CD8-positive, alpha-beta memory T cell (primary cell): ENCODE measurements around the gene STIL. TPM values are rescaled to one million over a fixed set of nuclear protein-coding genes. Genes with fewer than 3 reads are reported as not detected.
"Not testable (repeated sequence)": the region's sequence is repeated elsewhere in the genome, so short reads cannot be mapped to it uniquely, and the experiment has no call there.

Experiments
- CTCF ChIA-PET: fragments of 350-600 bp; sonication (Branson Sonifier 250); formaldehyde crosslinking; loops from one replicate; lab custom pipeline; 2021; ENCODE audit warnings: antibody characterized with exemption; lab: Charles Lee
- POLR2A ChIA-PET: fragments of 350-600 bp; sonication (Branson Sonifier 250); formaldehyde crosslinking; loops from one replicate; lab custom pipeline; 2021; ENCODE audit warnings: antibody characterized with exemption; lab: Charles Lee
- DNase-seq, 5 donors: peaks; one replicate each; pipeline versions ENCODE4 v3.0.0 to v3.0.0-alpha.2; 2020 to 2022; ENCODE audit warnings: mixed read lengths in 1 of 5
- H3K27ac ChIP-seq: one replicate; pipeline ENCODE4 v1.7.0; 2013; ENCODE audit warnings: low read depth, mild to moderate bottlenecking, low read length, moderate library complexity
- H3K27me3 ChIP-seq: 2 replicates; pipeline ENCODE4 v1.7.0; 2013; ENCODE audit warnings: low read length, mild to moderate bottlenecking; ENCODE audit not compliant: insufficient read depth, poor library complexity, severe bottlenecking
- H3K36me3 ChIP-seq: 2 replicates; pipeline ENCODE4 v1.7.0; 2013; ENCODE audit warnings: mild to moderate bottlenecking, low read length, moderate library complexity; ENCODE audit not compliant: insufficient read depth
- H3K4me1 ChIP-seq: 2 replicates; pipeline ENCODE4 v1.7.0; 2013; ENCODE audit warnings: mild to moderate bottlenecking, low read length, moderate library complexity; ENCODE audit not compliant: insufficient read depth
- H3K4me3 ChIP-seq: 2 replicates; pipeline ENCODE4 v1.7.0; 2013; ENCODE audit warnings: mild to moderate bottlenecking, low read length
- H3K9me3 ChIP-seq: 2 replicates; pipeline ENCODE4 v1.7.0; 2013; ENCODE audit warnings: mild to moderate bottlenecking, low read length
- H3K27ac Mint-ChIP-seq, 8 donors: one replicate each; pipeline ENCODE4 v1.8.0; 2020 to 2021; ENCODE audit warnings: mixed read lengths in 8 of 8, mild to moderate bottlenecking in 6 of 8, inconsistent platforms in 3 of 8, moderate library complexity in 3 of 8
- H3K27me3 Mint-ChIP-seq, 2 donors: one replicate each; pipeline ENCODE4 v1.8.0; 2020 to 2021; ENCODE audit warnings: mixed read lengths in 2 of 2, mild to moderate bottlenecking in 1 of 2, moderate library complexity in 1 of 2
- H3K36me3 Mint-ChIP-seq, 3 donors: one replicate each; pipeline ENCODE4 v1.8.0; 2020 to 2021; ENCODE audit warnings: mixed read lengths in 3 of 3, inconsistent platforms in 1 of 3, mild to moderate bottlenecking in 1 of 3
- H3K4me1 Mint-ChIP-seq, 3 donors: one replicate each; pipeline ENCODE4 v1.8.0; 2020 to 2021; ENCODE audit warnings: mixed read lengths in 3 of 3, inconsistent platforms in 1 of 3, mild to moderate bottlenecking in 1 of 3
- H3K4me3 Mint-ChIP-seq, 7 donors: one replicate each; pipeline ENCODE4 v1.8.0; 2020 to 2021; ENCODE audit warnings: mixed read lengths in 7 of 7, mild to moderate bottlenecking in 6 of 7, moderate library complexity in 4 of 7, inconsistent platforms in 2 of 7
- H3K9me3 Mint-ChIP-seq, 5 donors: one replicate each; pipeline ENCODE4 v1.8.0; 2020 to 2022; ENCODE audit warnings: mixed read lengths in 5 of 5, mild to moderate bottlenecking in 3 of 5, moderate library complexity in 2 of 5, inconsistent platforms in 1 of 5
- polyA plus RNA-seq: library from polyadenylated mRNA; unstranded; fragments of 300-500 nt; fragmentation: Illumina TruSeq; gene quantifications from one replicate; pipeline ENCODE4 v1.2.3, GENCODE V29; 2021
- total RNA-seq, 2 experiments: library from RNA; stranded (reverse); gene quantifications; one replicate each; pipeline ENCODE4 v1.2.3, GENCODE V29; 2021

The STIL gene
- total and polyA plus RNA-seq, 3 experiments from 2014 or later = 0.15 to 19.1 (median 18.4) TPM

DNA sequence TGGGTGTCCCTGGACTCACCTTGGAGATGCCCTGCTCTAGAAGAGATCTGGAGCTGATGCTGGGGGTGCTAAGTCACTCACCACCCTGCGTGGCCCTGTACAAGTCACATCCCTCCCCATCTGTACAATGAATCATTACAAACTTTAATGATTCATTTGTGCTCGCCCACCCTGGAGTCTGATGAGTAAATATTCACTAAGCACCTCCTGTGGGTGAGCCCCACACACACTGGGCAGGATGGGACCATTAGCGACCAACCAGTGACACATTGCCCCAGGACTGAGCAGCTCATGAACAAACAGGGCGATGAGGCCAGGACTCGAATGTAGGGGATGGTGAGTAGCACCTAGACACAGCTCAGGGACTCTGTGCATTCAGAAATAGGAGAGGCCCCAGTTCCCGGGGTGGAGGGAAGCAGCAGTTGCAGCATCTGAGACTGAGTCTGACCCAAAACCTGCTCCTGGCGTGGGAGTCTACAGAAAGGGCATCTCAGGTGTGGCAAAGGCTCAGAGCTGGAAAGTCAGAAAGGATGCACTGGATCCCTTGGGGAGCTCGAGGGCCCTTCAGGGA, 106.1 kb downstream of the STIL start:
- no peaks in the 10 kb centered on the region for H3K9me3 Mint-ChIP-seq
- H3K4me3 Mint-ChIP-seq = no peak overlapping the region
- peaks cover 22 to 40% of the 10 kb centered on the region in 2 donors for H3K27me3 Mint-ChIP-seq
- H3K27me3 ChIP-seq = no peaks in the 10 kb centered on the region
- ChIA-PET POLR2A (no interaction called here), CTCF (no interaction called here)
- H3K27ac ChIP-seq = no peak overlapping the region
- peaks cover 0 to 4% (median 3%) of the 10 kb centered on the region in 3 donors for H3K4me1 Mint-ChIP-seq
- no peaks in the 10 kb centered on the region for H3K9me3 ChIP-seq
- no peaks in the 10 kb centered on the region for H3K36me3 ChIP-seq
- H3K36me3 Mint-ChIP-seq = no peaks in the 10 kb centered on the region
- no peak for DNase-seq
- no peaks in the 10 kb centered on the region for H3K4me1 ChIP-seq
- H3K27ac Mint-ChIP-seq = no peak overlapping the region
- H3K4me3 ChIP-seq = no peak overlapping the region

DNA sequence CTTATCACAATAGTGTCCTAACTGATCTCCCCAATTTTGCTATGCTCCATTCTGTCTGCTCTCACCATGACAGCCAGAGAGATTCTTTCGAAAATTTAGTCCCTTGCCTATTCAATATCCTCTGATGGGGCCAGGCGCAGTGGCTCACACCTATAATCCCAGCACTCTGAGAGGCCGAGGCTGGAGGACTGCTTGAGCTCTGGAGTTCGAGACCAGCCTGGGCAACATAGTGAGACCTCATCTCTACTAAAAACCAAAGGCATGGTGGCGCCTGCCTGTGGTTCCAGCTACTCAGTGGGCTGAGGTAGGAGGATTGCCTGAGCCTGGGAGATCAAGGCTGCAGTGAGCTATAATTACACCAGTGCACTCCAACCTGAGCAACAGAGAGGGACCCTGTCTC, 108.0 kb downstream of the STIL start:
- Histone ChIP-seq H3K36me3 (no peaks in the 10 kb centered on the region), H3K27ac (no peak overlapping the region), H3K27me3 (peaks cover 4% of the 10 kb centered on the region), H3K9me3 (no peaks in the 10 kb centered on the region), H3K4me3 (no peak overlapping the region), H3K4me1 (no peaks in the 10 kb centered on the region)
- Mint-ChIP-seq H3K9me3 (peaks cover 0 to 3% (median 0%) of the 10 kb centered on the region in 5 donors), H3K4me1 (peaks cover 0 to 4% (median 3%) of the 10 kb centered on the region in 3 donors), H3K36me3 (no peaks in the 10 kb centered on the region), H3K27ac (no peak overlapping the region), H3K27me3 (peaks cover 24 to 48% of the 10 kb centered on the region in 2 donors), H3K4me3 (no peak overlapping the region)
- ChIA-PET CTCF (interaction anchor here (1.1 kb wide), 1 partner anchor 14 kb away, joined by 3 read pairs; no protein-coding TSS in a partner anchor), POLR2A (no interaction called here)
- DNase-seq = no peak

DNA sequence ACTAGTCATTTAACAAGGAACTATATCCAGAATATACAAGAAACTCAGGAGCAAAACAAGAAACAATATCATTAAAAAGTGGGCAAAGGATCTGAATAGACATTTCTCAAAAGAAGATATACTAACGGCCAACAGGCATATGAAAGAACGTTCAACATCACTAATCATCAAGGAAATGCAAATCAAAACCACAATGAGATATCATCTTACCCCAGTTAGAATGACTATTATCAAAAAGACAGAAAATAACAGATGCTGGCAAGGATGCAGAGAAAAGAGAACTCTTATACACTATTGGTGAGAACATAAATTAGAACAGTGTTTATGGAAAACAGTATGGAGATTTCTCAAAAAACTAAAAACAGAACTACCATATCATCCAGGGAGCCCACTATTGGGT, 110.4 kb downstream of the STIL start:
- H3K4me3 Mint-ChIP-seq, POLR2A ChIA-PET, H3K27me3 ChIP-seq, H3K4me3 ChIP-seq, H3K27ac ChIP-seq, H3K36me3 Mint-ChIP-seq, H3K36me3 ChIP-seq, H3K9me3 Mint-ChIP-seq, H3K4me1 Mint-ChIP-seq, CTCF ChIA-PET, DNase-seq, H3K9me3 ChIP-seq, H3K27ac Mint-ChIP-seq, H3K4me1 ChIP-seq: not testable (repeated sequence)
- H3K27me3 Mint-ChIP-seq = peaks cover 17 to 48% of the 10 kb centered on the region in 2 donors

DNA sequence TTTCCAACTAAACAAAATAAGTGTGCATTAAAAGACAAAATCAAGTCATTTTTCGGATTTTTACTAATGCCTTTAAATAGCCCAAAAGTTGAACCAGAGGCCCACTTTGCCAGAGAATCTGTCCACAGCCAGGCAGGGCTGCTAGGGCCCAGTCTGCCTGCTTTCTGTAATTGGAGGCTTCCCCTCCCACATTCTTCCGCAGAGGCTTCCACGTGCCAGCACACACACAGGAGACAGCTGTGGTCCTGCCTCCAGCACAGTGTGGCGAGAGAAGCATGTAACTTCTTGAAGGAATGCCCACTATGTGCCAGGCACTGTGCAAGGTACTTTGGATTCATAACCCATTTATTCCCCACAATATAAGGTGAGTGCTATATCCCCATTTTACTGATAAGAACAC, 112.8 kb downstream of the STIL start:
- no peaks in the 10 kb centered on the region for H3K36me3 Mint-ChIP-seq
- peaks cover 22 to 54% of the 10 kb centered on the region in 2 donors for H3K27me3 Mint-ChIP-seq
- peaks cover 0 to 3% (median 0%) of the 10 kb centered on the region in 5 donors for H3K9me3 Mint-ChIP-seq
- no peak overlapping the region for H3K4me3 Mint-ChIP-seq
- no peaks in the 10 kb centered on the region for H3K36me3 ChIP-seq
- H3K9me3 ChIP-seq = no peaks in the 10 kb centered on the region
- ChIA-PET POLR2A (no interaction called here), CTCF (interaction anchor here (1.0 to 1.5 kb wide), 2 partner anchors 8 to 10 kb away, joined by 3 to 8 read pairs; no protein-coding TSS in a partner anchor)
- H3K4me1 Mint-ChIP-seq = peaks cover 0 to 4% (median 3%) of the 10 kb centered on the region in 3 donors
- DNase-seq = no peak
- no peak overlapping the region for H3K4me3 ChIP-seq
- H3K4me1 ChIP-seq = no peaks in the 10 kb centered on the region
- no peak overlapping the region for H3K27ac Mint-ChIP-seq
- H3K27me3 ChIP-seq = peaks cover 7% of the 10 kb centered on the region
- no peak overlapping the region for H3K27ac ChIP-seq

Other genes with a start within 250 kb of the STIL start
- gene CYP4Z1, start 246.9 kb downstream of the STIL start, total RNA-seq = not detected
- not detected for gene CYP4Z1, start 246.9 kb downstream of the STIL start, polyA plus RNA-seq
- not detected for gene CYP4A22, start 176.7 kb downstream of the STIL start, total RNA-seq
- gene CYP4A22, start 176.7 kb downstream of the STIL start, polyA plus RNA-seq = not detected
- gene PDZK1IP1, start 124.1 kb downstream of the STIL start, total RNA-seq = not detected
- gene PDZK1IP1, start 124.1 kb downstream of the STIL start, polyA plus RNA-seq = not detected
- gene TAL1, start 81.9 kb downstream of the STIL start, total RNA-seq = not detected
- gene TAL1, start 81.9 kb downstream of the STIL start, polyA plus RNA-seq = not detected
- gene CMPK1, start 19.6 kb upstream of the STIL start, total RNA-seq = 100 to 1,000 TPM; 128 to 131 TPM
- 187 TPM for gene CMPK1, start 19.6 kb upstream of the STIL start, polyA plus RNA-seq
- not detected for gene FOXE3, start 102.1 kb upstream of the STIL start, total RNA-seq
- not detected for gene FOXE3, start 102.1 kb upstream of the STIL start, polyA plus RNA-seq
- under 1 TPM; 0.18 to 0.22 TPM for gene FOXD2, start 123.9 kb upstream of the STIL start, total RNA-seq
- gene FOXD2, start 123.9 kb upstream of the STIL start, polyA plus RNA-seq = 0.37 TPM